Measurements from ENCODE around the gene GRIA1.

- TF ChIP-seq CTCF (IDR thresholded peaks at IDR 0.05; ENCODE audit: low read depth, low read length): no peak
- no peak for TF ChIP-seq EZH2phosphoT487 (IDR thresholded peaks at IDR 0.05; ENCODE audit: low read depth)
These were observed 181.3 kb downstream of the GRIA1 start for GRCh38 chr5:153671653-153672346.
